DOHH2 (cell line): ENCODE measurements around the gene TAX1BP1.

Experiments used
- CTCF ChIP-seq: fragments of 200-600 bp; sonication (generic); IDR thresholded peaks from one replicate; pipeline ENCODE4 v1.5.1; 2014; ENCODE audit warnings: antibody characterized with exemption, mild to moderate bottlenecking, low read depth, low read length; ENCODE audit not compliant: poor library complexity, severe bottlenecking
- EZH2phosphoT487 ChIP-seq: fragments of 200-600 bp; sonication (generic); IDR thresholded peaks from 2 replicates; pipeline ENCODE4 v1.6.1; 2017; ENCODE audit warnings: borderline replicate concordance, mild to moderate bottlenecking, antibody characterized with exemption, low read length, moderate library complexity, mixed read lengths

DNA sequence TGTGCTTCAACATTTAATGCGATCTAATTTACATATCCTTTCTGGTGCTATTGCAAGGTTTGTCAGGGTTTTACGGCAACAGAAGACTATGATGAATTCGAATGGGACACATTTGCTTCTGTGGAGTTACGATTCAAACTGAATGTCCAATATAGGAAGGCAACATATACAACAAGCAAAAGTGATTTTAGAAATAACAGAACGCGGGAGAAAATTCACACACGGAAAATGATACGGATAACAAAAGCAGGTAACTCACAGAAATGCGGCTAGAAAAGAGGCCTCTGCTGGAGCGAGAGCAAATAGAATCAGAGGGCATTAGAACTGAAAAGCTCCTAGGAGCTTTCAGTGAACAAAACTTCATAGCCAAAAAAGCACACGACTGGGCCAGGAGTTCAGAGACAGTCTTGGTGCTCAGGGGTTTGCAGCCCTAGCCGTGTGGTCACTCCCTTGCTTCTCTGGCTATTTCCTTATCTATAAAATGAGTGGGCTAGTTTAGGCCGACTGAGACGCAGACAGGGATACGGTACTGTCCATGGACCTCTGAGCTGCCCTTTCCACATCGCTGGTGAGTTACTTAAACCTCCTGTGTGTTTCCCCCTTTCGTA is 557 bp upstream of the TAX1BP1 start:
- TF ChIP-seq CTCF (no peak), EZH2phosphoT487 (no peak)
